Gastrocnemius medialis (tissue), 4 donors: ENCODE results near the gene NHSL1.

Experiments used
- CTCF ChIP-seq, 5 experiments: fragments of 450-650 bp in 3 of 5; fragments of 200-600 bp in 2 of 5; sonication (generic) in 2 of 5; IDR thresholded peaks in 4 of 5; conservative IDR thresholded peaks in 1 of 5; 1 replicate in 4 of 5; 2 replicates in 1 of 5; pipeline ENCODE4 v1.5.1; 2016 to 2019; ENCODE audit warnings: antibody characterized with exemption in 5 of 5, mild to moderate bottlenecking in 3 of 5, moderate library complexity in 3 of 5
- POLR2A ChIP-seq, 2 donors: fragments of 450-650 bp; IDR thresholded peaks; one replicate each; pipeline ENCODE4 v1.6.1; 2017; ENCODE audit warnings: antibody characterized with exemption in 2 of 2, mild to moderate bottlenecking in 2 of 2, moderate library complexity in 2 of 2

DNA sequence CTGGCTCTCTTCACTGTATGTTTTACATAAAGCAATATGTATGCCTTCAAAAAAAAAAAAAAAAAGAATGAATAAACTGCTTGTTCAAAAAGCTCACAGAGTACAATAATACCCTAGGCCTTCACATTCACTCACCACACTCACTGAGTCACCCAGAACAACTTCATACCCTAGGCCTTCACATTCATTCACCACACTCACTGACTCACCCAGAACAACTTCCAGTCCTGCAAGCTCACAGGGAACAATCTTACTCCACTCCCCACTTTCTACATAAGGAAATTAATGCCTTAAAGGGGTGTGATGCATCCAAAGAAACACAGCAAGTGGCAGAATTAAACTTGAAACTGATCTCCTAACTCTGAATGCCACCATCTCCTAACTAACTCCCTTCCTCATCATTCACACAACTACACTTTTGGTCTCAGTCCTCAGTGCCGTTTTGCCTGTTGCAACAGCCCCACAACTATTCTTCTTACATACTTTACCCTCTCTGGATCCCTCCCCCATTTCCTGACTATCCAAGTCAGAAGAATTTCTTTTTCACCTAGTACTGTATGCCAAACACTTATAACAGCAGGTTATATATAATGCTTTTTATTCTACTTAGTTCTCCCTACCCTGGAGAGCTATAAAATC lies 34.2 kb downstream of the NHSL1 start:
- no peak for TF ChIP-seq CTCF (IDR thresholded peaks at IDR 0.05 in 4 of 5, conservative IDR thresholded peaks at IDR 0.05 in 1 of 5)
- TF ChIP-seq POLR2A (IDR thresholded peaks at IDR 0.05), result no peak
